ENCODE measurements around the gene CCDC24.

DNA sequence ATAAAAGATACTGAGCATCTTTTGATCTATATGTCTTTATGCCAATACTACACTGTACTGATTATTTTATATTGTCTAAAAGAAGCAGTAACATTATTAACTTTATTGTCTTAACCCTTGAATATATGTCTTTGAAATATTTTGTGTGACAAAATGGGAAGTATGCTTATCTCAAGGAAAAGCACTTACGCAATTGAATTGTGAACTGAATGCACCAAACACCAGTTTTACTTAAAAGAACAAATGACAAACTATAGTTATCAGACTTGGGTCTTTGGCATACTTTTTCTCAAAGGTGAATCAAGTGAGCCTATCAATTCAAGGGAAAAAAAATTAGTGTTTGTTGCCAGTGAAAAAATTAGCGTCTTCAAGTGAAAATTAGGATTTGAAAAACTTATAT, 49.0 kb downstream of the CCDC24 start:
- TF ChIP-seq CTCF (IDR thresholded peaks at IDR 0.05 in 4 of 5, conservative IDR thresholded peaks at IDR 0.05 in 1 of 5) (no peak), POLR2A (IDR thresholded peaks at IDR 0.05) (no peak)

Measured in gastrocnemius medialis (tissue), 4 donors.